ENCODE data around the gene TEX29.
A peak's percentile ranks its signal among the peaks of the same experiment; 100 is the strongest.

The TEX29 gene

GRCh38 chr13:111344471-111345191 is 24.2 kb downstream of the TEX29 start:
- DNase-seq, result peak; percentile 21

DNA sequence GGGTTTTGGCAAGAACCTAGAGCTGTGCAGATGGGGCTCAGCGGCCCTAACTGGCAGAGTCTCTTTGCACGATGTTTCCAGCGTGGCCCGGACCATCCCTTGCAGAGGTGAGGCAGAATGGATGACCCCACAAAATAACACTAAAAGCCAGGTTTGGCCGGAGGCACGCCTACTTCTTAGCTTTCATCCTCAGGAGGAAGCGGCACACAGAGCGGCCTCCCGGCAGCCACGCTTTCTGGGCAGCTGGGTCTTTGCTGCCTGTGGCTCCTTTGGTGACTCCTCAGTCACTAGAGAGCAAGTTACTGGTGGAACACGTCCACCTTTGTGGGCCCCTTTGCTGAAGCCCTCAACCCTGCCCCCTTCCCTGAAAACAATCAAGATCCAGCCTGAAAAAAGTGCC is 25.2 kb downstream of the TEX29 start:
- no peak for DNase-seq

DNA sequence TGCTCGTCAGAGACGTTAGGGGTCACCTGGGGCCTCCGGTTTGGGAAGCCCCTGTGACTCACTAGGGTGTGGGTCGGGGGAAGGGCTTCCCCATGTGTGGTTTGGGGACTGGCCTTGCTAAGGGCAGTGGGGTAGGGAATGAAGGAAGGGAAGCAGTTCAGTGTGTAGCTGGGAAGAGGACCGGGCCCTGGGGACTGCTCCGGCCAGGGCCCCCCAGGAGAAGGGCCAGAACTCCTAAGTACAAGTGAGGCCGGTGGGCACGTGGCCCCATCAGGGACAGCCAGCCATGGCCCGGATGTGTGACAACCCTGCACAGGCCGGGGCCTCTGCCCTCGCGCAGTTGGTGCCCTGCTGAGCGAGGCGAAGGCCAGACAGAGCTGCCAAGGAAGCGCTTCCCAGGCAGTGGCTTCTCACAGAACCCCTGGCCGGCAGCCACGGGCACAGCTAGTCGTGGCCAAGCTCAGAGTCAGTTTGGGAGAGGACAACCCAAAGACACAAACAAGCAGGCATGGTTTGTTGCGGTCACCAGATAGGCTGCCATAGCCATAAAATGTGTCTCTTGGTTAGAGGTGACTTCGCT is 25.7 kb downstream of the TEX29 start:
- DNase-seq, result no peak

DNA sequence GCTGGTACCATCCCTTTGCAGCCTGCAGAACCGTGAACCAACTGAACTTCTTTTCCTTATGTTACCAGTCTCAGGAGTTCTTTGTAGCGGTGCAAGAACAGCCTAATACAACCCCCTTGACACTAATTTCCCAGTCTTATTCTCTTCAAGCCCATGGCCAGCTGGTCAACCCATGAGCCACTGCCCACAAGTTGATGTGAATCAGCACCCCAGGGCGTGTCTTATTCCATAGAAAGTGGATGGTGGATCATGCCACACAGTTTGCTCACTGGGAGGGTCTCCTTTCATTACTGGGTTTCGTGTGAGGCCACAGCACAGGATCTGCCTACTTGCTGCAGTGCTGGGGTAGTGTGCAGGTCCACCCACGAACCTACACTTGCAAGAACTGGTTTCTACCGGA is 27.0 kb downstream of the TEX29 start:
- no peak for DNase-seq

- DNase-seq, result no peak
These were observed 33.1 kb downstream of the TEX29 start for GRCh38 chr13:111353508-111353907.

DNA sequence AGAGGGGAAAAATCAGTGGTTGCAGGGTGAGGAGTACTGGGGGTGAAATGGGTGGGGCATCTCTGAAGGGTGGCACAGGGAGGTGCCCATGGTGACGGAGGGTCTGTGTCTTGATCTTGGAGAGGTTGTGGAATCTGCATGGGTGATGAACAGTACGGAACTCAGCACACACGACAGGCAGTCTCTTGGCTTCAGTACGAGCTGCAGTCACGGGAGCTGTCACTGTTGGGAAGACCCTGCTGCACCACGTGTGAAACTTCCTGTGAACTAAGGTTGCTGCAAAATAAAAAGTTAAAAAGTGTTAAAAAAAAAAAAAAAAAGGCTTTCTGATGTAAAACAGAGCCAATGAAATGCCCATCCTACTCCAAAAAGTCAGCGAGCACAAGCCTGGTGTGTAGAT is 34.3 kb downstream of the TEX29 start:
- no peak for DNase-seq

- no peak for DNase-seq
These were observed 36.4 kb downstream of the TEX29 start for GRCh38 chr13:111356795-111357194.

GRCh38 chr13:111359237-111359915 is 38.9 kb downstream of the TEX29 start:
- no peak for DNase-seq

DNA sequence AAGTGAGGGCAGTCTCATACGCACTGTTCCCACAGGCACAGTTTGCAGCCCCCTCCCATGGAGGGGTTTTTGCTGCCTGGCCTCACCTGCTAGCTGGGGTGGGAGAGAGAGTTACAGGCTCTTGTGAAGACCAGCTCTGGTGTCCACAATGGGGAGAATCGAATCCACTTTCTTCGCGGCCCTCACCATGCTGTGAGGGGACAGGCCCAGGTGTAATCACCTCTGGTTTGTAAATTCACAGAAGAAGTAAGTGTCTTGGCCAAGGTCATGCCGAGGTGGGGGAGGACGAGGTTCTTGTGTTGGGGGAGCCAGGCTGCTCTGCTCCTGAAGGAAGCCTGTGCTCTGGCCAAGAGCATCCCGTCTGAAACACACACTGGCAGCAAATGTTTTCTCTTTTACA is 39.5 kb downstream of the TEX29 start:
- DNase-seq, result no peak

- no peak for DNase-seq
These were observed 40.0 kb downstream of the TEX29 start for GRCh38 chr13:111360452-111360851.

DNA sequence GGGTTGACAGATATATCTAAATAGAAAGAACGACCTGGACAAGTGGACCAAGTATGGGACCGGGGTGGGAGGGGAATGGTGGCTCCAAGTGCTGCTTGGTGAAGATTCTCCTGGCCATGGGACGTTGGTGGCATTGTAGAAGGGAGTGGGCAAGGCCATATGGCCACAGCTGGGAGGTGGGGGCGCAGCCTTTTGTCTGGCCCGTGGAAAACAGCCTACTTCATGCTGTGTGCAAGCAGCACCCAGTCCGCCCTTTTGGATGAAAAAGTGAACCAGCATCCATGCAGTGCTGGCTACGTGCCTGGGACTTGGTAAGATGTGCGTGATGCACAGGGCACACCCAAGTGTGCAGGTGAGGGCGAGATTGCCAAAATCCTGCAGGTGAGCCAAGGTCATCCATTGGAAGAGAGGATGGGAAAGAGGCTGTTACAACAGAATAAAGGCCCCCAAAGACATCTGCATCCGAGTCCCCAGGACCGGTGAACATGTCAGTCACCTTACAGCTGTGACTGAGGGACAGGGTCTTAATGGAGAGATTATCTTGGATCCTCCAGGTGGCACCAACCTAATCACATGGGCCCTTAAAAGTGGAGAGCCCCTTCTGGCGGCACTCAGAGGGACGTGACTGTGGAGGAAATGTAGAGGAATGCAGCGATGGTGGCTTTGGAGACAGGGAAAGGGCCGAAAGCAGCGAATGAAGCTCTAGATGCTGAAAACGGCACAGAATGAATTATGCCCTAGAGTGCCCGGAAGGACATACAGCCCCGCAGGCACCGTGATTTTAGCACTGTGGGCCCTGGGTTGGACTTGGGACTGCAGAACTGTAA is 40.8 kb downstream of the TEX29 start:
- DNase-seq, result no peak

- DNase-seq, result no peak
These were observed 41.6 kb downstream of the TEX29 start for GRCh38 chr13:111361873-111362648.

DNA sequence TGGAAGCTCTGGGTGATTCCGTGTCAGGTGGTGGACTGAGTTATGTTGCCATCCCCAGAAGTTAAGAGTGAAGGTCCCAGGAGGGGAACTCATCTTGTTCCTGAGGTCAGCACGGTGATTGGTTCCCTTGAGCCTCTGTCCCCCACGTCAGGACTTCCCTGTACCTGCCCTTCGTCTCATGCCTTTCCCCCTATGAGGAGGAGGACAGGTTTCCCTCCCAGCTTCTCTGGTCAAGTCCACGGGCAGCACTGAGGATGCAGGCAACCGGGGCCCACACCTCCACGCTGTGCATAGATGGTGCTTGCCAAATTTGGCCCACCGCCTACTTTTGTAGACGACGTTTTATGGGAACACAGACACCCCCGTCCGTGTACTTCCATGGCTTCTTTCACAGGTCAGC is 42.7 kb downstream of the TEX29 start:
- no peak for DNase-seq

DNA sequence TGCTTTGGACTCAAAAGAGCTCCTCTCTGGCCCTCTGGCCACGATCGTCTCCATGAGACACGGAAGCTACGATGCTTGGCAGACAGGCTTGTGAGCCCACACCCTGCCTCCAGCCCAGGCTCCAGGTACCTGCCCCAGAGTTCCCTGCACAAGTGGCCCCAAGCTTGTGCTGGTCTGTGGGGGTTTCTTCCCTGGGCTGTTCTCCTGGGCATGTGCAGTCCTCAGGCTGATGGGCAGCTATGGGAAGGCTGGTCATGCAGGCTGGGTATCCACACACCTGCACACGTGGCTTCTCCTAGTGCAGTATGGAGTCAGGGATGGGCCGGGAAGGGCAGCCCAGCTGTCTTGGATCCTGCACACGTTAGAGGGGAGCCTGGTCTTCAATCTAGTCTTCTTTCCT is 43.1 kb downstream of the TEX29 start:
- DNase-seq, result no peak

DNA sequence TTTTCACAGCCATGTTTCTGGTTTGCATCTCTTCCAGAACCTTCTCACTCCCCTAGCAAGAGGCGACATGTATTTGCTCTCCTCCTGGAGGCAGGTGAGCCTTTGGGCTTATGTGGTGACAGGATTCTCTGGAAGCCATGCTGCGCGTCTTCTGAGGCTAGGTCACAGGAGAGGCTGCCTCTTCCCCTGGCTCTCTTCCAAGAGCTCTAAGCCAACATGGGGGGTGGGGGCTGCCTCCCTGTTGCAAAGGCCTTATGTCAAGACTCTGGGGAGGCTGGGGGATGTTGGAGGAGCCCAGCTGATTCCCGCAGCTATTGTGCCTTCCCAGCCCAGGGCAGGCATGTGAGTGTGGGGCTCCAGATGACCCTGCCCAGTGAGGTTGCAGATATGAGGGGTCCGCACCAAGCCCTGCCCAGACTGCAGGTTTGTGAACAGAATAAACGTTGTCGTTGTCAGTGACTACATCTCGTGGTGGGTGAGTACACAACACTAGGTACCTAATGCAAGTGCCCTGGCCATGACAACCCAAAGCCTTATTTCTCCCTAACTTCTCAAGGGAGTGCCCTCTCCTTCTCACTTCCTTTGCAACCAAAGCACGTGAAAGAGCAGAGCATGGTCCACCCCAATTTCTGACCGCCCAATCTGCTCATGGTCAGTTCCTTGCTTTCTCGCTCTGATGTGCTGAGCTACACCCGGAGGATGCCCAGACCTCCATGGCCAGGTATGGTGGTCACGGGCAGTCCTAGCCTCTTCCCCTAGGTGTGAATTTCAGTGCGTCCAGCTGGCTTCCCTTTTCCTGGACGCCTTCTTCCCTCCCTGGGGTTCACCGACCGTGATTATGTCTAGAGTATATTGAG is 44.9 kb downstream of the TEX29 start:
- no peak for DNase-seq

DNA sequence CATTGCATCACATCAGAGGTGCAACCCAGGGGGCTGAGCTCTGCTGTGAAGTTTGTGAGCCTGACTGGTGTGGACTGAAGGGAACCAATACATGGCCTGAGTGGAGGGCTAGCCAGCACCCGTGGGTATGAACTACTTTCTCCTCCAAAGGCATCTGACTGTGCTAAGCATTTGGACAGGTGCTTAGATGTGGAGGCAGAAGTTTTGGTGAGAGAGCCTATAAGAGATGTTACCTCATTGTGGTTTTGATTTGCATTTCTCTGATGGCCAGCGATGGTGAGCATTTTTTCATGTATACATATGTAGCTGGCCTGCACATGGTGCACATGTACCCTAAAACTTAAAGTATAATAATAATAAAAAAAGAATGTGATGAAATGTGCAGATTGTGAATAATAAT is 46.9 kb downstream of the TEX29 start:
- DNase-seq, result no peak

DNA sequence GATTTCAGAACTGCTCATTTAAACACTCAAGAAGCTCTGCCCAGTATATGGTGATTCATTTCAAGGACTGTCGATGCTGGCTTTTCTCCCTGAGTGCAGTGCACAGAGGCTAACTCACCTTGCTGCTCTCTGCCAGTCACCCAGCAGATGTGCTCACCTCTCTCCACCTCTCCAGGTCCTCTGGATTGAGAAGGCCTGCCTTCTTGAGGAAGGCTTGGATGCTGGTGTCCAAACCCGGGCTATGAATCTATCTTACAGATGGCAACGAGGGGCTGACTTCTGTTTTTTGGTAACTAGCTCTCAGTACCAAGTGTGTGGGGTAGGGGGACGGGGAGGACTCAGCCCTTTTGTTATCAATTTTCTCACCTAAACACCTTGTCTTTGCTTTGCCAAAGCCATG is 47.6 kb downstream of the TEX29 start:
- DNase-seq, result no peak

GRCh38 chr13:111370147-111370546 is 49.7 kb downstream of the TEX29 start:
- DNase-seq, result no peak

DNA sequence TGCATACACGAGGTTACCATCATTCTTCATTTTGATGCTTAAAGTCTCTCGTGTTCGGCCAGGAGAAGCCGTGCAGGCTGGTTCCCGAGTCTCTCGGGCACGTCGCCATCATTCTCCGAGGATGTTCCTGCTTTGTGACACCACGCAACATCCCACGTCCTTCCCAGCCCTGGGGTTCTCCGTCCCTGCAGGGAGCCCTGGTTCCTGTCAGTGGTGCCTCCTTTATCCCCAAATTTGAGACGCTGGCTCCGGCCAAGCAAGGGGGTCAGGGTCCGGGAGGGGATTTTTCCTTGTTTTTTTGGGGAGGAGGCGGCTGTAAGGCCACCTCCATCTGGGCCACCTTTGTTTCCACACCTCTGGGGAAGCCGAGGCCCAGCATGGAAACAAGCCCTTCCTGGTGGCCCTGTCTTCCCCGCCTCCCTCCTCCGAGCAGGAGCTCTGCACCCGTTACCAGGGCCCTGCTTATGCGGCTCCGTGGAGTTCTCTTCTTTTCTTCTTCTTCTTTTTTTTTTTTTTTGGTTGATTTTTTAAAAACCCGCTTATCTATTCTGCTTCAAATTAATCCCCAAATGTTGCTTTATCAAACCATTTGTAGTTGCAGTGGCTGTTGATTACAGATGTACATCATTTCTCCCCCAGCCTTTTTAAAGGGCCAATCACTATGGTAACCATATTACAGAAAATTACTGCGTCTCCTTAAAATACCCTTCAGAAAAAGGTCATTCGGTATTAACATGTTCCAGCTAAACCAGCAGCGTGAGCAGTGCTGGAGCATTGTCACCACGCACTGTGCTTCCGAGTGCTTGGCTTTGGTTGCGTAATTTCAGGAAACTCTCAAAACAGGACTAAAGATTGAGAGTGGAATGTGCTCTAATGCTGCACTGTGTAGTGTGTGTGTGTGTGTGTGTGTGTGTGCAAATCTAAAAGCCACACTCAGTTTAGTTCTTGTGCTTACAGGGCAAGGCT is 50.4 kb downstream of the TEX29 start:
- DNase-seq, result no peak

DNA sequence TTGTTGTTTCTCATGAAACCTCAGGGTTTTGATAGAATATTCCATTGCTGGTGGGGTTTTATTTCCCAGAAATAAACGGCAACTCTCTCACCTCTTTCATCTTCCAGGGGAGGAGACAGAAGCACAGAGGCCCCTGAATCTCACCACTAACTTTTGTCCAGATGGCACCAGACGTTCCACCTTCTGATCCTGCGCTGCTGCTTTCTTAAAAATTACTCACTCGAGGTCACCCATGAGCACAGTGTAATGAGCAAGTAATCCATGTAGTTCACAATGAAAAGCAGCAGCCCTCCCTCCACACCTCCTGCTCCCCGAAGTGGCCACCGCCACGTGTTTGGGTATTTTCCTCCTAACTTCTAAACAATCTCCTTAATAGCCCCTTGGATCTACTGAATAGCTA is 51.3 kb downstream of the TEX29 start:
- no peak for DNase-seq

All from hematopoietic multipotent progenitor cell treated with erythropoietin and hydrocortisone succinate and interleukin-3 and kit ligand, for 6 days (in vitro differentiated cells).